ENCODE measurements around the gene MAPKAP1.

DNA sequence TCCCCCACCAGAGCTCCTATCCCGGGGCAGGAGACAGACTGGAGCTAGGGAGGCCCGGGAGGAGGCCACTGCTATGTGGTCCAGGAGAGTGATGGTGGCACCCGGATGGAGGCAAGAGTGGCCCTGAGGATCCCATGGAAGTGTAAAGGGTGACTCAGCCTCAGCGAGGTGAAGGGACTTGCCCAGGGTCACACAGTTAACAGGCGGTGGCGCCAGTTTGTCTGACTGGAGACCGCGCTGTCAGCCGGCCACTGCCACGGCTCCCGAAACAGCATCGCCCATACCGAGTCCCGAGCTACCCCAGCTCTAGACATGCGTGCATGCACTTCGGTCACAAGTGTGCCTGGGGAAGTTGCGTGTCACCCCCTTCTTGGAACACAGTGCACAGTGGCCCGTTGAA lies 279.5 kb downstream of the MAPKAP1 start:
- TF ChIP-seq, protein P1, sequence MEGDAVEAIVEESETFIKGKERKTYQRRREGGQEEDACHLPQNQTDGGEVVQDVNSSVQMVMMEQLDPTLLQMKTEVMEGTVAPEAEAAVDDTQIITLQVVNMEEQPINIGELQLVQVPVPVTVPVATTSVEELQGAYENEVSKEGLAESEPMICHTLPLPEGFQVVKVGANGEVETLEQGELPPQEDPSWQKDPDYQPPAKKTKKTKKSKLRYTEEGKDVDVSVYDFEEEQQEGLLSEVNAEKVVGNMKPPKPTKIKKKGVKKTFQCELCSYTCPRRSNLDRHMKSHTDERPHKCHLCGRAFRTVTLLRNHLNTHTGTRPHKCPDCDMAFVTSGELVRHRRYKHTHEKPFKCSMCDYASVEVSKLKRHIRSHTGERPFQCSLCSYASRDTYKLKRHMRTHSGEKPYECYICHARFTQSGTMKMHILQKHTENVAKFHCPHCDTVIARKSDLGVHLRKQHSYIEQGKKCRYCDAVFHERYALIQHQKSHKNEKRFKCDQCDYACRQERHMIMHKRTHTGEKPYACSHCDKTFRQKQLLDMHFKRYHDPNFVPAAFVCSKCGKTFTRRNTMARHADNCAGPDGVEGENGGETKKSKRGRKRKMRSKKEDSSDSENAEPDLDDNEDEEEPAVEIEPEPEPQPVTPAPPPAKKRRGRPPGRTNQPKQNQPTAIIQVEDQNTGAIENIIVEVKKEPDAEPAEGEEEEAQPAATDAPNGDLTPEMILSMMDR (IDR thresholded peaks at IDR 0.05; ENCODE audit: poor library complexity, severe bottlenecking): no peak
- TF ChIP-seq, protein P2, sequence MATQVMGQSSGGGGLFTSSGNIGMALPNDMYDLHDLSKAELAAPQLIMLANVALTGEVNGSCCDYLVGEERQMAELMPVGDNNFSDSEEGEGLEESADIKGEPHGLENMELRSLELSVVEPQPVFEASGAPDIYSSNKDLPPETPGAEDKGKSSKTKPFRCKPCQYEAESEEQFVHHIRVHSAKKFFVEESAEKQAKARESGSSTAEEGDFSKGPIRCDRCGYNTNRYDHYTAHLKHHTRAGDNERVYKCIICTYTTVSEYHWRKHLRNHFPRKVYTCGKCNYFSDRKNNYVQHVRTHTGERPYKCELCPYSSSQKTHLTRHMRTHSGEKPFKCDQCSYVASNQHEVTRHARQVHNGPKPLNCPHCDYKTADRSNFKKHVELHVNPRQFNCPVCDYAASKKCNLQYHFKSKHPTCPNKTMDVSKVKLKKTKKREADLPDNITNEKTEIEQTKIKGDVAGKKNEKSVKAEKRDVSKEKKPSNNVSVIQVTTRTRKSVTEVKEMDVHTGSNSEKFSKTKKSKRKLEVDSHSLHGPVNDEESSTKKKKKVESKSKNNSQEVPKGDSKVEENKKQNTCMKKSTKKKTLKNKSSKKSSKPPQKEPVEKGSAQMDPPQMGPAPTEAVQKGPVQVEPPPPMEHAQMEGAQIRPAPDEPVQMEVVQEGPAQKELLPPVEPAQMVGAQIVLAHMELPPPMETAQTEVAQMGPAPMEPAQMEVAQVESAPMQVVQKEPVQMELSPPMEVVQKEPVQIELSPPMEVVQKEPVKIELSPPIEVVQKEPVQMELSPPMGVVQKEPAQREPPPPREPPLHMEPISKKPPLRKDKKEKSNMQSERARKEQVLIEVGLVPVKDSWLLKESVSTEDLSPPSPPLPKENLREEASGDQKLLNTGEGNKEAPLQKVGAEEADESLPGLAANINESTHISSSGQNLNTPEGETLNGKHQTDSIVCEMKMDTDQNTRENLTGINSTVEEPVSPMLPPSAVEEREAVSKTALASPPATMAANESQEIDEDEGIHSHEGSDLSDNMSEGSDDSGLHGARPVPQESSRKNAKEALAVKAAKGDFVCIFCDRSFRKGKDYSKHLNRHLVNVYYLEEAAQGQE (IDR thresholded peaks at IDR 0.05; ENCODE audit: borderline replicate concordance): no peak
- TF ChIP-seq EP300 (conservative IDR thresholded peaks at IDR 0.05; ENCODE audit: poor library complexity, severe bottlenecking): no peak
- no peak for TF ChIP-seq TAF1 (IDR thresholded peaks at IDR 0.05; ENCODE audit: low read depth)
- no peak for TF ChIP-seq EZH2 (IDR thresholded peaks at IDR 0.05; ENCODE audit: borderline replicate concordance, insufficient read depth, low read length, poor library complexity, severe bottlenecking)
